TTC549 (cell line): ENCODE data around the gene CTNNA1.

Source experiments
- FAIRE-seq: peaks from 2 replicates; lab custom pipeline; 2012; peaks lifted over from hg19 to GRCh38; lab: Jason Lieb, UNC

The CTNNA1 gene

GRCh38 chr5:138969323-138970002, 216.2 kb downstream of the CTNNA1 start:
- no peak for FAIRE-seq

- FAIRE-seq: no peak
These were observed 219.0 kb downstream of the CTNNA1 start for GRCh38 chr5:138972230-138972629.

- FAIRE-seq: no peak
These were observed 219.6 kb downstream of the CTNNA1 start for GRCh38 chr5:138972836-138973235.

GRCh38 chr5:138974227-138975063, 221.2 kb downstream of the CTNNA1 start:
- no peak for FAIRE-seq

- FAIRE-seq: no peak
These were observed 222.0 kb downstream of the CTNNA1 start for GRCh38 chr5:138975098-138975847.

DNA sequence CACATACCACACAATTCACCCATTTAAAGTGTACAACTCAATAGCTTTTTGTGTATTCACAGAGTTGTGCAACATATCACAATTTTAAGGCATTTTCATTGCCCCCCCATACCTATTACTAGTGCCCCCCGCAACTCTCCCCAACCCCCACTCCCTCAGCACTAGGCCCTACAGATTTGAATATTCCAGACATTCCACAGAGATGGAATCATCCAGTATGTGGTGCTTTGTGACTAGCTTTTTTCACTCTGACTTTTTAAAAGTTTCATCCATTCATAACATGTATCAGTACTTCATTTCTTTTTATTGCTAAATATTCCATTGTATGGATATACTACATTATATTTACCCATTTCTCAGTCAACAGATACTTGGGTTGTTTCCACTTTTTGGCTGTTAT, 224.9 kb downstream of the CTNNA1 start:
- no peak for FAIRE-seq

DNA sequence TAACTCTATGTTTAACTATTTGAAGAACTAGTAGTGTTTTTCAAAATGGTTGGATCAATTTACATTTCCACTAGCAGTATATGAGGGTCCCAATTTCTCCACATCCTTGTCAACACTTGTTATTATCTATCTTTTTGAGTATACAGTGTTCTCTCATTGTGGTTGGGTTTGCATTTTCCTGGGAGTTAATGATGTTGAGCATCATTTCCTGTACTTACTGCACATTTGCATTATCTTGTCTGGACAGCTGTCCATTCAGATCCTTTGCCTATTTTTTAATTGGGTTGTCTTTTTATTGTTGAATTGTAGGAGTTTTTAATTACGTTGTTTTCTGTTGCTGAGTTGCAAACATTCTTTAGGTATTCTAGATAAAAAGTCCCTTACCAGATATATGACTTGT, 225.4 kb downstream of the CTNNA1 start:
- FAIRE-seq: no peak

DNA sequence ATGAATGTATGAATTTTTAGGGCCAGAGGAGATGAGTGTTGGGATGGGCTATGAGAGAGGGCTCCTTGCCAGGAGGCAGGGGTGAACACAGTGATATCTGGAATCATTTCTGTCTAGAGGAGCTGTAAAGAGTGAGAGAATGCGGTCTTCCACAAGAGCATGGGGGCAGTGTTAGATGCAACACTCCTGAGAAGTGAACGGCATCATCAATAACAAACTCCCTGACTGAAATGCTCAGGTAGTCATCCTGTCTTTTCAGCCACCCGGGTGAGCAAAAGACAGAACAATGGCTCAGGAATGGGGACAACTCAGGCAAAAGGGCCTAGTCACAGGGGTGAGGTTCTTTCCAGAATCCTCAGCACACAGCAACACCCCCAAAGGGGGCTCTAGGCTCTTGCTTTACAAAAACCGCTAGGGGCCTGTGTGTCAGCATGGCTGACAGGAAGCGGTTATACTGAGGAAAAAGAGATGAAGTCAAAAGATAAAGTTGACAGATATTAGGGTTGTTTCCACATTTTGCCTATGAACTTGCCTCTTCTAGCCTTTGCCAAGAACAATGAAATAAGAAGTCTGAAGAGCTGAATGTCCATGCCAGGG, 226.6 kb downstream of the CTNNA1 start:
- no peak for FAIRE-seq

DNA sequence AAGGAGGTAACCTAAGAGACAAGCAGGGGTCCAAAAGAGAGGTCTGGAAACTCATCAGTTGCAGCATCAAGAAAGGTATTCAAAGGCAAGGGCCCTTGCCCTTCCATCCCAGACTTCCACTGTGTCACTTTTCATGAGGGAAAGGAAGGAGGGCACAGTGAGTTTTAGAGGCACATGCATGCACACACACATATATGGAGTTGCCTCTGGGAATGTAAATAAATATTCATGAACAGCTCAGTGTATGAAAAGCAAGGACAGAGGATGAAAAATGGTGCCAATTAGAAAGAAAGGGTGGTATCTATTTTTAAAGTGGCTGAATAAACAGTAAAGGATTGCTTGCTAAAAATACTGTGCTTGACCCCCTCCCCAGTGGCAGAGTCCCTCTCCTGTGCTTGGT, 227.2 kb downstream of the CTNNA1 start:
- FAIRE-seq: no peak

DNA sequence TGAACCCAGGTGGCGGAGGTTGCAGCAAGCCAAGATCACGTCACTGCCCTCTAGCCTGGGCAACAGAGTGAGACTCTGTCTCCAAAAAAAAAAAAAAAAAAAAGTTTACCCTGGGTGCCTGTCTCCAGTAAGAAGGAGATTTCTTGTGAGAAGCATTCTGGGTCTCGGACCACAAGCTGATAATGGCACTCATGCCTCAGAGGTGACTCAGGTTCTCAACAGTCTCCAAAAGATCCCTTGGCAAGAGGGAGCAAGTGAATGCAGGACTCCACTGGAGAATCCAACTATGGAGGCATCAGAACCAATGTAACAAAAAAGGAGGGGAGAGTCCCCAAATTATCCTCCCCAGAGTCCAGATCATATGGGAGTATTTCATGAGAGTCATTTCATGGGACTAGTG, 227.9 kb downstream of the CTNNA1 start:
- no peak for FAIRE-seq

GRCh38 chr5:138981586-138981985, 228.4 kb downstream of the CTNNA1 start:
- no peak for FAIRE-seq

GRCh38 chr5:138983984-138984383, 230.8 kb downstream of the CTNNA1 start:
- no peak for FAIRE-seq
